NB4 (cell line): ENCODE results near the gene ARL13A.

Experiments used
- TF ChIP-seq, protein P1 (sequence below): IDR thresholded peaks from one replicate; pipeline ENCODE4 v1.5.1; 2012; ENCODE audit warnings: low read depth, low read length
- TF ChIP-seq, protein P2 (sequence below): IDR thresholded peaks from 2 replicates; pipeline ENCODE4 v1.6.1; 2011; ENCODE audit warnings: low read depth, low read length

DNA sequence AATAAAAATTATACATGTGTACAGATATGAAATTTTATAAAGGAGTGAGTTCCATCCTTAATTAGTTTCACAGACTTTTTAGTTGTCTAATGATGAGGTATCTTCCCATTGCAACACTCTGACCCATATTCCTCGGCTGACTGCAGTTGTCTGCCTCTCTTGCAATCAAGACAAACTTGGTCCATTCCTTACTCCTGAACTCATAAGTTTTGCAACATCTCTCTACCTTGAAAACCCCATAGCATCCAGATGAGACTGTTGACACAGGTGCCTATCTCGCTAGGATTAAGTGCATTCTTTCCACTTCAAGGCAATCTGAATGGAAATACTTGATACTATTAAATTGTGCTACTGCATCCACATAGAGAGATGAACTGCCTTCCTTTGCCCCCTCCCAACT, 43.1 kb upstream of the ARL13A start:
- TF ChIP-seq, protein P1, sequence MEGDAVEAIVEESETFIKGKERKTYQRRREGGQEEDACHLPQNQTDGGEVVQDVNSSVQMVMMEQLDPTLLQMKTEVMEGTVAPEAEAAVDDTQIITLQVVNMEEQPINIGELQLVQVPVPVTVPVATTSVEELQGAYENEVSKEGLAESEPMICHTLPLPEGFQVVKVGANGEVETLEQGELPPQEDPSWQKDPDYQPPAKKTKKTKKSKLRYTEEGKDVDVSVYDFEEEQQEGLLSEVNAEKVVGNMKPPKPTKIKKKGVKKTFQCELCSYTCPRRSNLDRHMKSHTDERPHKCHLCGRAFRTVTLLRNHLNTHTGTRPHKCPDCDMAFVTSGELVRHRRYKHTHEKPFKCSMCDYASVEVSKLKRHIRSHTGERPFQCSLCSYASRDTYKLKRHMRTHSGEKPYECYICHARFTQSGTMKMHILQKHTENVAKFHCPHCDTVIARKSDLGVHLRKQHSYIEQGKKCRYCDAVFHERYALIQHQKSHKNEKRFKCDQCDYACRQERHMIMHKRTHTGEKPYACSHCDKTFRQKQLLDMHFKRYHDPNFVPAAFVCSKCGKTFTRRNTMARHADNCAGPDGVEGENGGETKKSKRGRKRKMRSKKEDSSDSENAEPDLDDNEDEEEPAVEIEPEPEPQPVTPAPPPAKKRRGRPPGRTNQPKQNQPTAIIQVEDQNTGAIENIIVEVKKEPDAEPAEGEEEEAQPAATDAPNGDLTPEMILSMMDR = no peak
- TF ChIP-seq, protein P2, sequence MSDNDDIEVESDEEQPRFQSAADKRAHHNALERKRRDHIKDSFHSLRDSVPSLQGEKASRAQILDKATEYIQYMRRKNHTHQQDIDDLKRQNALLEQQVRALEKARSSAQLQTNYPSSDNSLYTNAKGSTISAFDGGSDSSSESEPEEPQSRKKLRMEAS = no peak
